ENCODE results near the gene FOXN3.

FOXN3 gene

DNA sequence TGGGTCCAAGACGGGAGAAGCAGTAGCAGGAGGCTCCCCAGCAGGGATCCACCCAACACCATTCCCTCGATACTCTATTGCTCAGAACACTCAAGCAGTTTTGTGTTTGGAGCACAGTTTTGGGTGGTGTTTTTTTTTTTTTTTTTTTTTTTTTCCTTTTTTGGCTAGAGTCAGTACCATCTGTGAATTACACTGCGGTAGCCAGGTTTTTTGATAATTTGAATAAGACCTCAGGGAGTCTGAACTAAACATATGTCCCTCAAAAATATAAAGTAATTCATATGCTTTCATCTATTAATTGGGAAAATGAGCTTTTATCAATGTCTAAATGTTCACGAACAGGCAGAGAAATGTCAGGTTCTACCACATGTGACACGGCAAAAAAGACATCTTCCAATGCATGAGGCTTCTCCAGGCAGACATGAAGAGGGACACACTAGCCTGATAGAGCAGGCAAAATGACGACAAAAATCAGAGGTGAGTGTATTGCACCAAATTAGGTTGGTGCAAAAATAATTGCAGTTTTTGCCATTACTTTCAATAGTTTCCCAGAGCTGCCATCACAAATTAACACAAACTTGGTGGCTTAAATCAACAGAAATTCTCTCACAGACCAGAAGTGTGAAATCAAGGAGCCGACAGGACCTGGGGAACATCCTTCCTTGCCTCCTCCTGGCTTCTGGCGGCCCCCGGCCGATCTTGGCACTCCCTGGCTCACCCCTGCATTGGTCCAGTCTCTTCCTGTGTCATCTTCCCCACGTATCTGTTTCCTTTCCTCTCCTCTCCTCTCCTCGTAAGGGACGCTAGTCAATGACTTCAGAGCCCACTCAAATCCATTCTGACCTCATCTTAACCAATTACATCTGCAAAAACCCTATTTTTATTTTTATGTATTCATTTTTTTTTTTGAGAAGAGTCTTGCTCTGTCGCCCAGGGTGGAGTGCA lies 33.9 kb downstream of the FOXN3 start:
- no peak for DNase-seq (ENCODE audit: low spot score)

DNA sequence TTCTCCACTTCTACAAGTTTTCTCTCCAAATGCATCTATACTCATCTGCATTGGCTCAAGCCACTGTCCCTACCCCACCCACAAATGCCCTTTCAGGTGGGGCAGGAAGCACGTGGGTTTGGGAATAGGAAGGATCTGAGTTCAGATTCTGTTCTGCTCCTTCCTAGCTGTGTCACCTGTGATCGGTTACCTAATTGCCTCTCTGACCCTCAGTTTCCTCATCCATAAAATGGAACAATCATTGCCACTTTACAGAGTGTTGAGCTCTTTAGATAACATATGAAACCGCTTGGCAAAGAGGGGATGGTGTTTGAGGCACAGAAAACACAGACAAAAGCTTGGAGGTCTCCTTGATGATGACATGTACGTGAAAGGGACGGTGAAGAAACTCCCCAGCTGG lies 34.5 kb downstream of the FOXN3 start:
- no peak for DNase-seq (ENCODE audit: low spot score)

DNA sequence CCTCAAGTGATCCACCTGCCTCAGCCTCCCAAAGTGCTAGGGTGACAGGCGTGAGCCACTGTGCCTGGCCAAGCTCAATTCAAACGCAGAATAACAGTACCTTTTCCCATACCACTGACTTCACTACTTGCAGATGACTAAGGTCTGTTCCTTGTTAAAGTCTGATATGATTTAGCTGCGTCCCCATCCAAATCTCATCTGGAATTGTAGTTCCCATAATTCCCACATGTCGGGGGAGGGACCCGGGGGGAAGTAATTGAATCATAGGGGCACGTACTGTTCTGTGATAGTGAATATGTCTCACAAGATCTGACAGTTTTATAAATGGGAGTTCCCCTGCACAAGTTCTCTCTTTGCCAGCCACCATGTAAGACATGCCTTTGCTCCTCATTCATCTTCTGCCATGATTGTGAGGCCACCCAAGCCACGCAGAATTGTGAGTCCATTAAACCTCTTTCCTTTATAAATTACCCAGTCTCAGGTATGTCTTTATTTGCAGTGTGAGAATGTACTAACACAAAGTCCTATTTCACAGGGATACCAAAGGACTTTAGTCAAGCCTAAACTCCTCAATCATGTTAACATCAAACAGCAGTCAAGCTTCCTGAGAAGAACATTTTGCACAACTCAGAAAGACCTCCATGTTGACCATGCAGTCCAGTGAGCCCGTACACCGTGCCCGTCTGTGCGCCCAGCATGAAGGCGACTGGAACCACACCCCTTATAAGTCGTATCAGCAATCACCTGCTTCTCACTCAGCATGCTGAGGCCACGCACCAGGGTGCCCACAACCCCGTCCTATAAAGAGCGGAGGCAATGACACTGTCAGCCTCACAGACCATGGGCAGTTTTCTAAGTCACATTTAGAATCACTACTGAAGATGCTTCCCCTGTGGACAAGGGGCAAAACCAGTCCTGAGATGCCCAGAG lies 36.9 kb downstream of the FOXN3 start:
- DNase-seq (ENCODE audit: low spot score) = no peak

DNA sequence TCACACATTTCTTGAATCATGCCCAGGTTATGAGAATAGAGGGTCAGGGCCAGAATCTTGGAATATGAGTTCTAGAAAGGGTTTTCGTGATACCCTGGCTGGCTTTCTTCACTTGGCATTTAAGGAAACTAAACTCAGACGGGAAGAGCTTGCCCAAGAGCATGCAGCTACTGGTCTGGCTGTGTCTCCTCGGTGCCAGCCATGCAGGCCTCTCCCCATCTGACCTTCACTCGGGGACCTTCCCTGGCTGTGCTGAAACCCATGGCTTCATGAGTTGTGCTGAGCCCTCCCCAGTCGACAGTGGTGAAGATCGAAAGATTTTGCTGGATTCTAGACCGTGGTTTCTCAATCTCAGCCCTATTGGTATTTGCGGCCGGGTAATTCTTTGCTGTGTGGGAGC lies 38.0 kb downstream of the FOXN3 start:
- no peak for DNase-seq (ENCODE audit: low spot score)

DNA sequence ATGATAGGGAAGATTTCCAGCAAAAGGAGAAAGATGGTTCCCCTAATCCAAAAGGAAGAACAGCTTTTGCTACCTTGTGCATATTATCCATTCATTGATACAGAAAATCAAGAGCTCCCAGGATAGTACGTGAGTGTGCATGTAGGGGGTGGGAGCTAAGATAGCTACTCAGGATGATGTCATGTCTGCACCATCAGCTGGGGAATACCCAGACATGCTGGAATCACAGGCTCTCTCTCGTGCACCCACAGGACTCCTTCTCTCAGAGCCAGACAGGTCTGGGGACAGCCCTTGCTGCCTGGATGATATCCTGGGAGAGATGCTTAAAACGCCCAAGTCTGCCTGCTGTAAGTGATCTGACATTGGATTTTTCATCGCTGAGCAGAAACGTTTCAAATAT lies 38.9 kb downstream of the FOXN3 start:
- DNase-seq (ENCODE audit: low spot score) = no peak

DNA sequence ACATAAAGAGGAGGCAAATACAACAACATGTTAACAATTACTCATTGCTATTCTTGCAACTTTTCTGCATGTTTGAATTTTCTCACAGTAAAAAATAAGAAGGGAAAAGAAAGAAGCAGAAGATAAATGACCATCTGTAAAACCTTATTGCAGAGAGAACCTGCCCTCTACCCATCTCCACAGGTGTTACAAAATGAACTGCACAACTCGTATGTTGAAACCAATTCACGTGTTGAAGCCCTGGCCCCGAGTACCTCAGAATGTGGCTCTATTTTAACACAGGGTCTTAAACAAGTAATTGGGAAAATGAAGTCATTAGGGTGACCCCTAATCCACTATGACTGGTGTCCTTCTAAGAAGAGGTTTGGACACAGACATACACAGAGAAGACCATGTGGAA lies 39.5 kb downstream of the FOXN3 start:
- no peak for DNase-seq (ENCODE audit: low spot score)

DNA sequence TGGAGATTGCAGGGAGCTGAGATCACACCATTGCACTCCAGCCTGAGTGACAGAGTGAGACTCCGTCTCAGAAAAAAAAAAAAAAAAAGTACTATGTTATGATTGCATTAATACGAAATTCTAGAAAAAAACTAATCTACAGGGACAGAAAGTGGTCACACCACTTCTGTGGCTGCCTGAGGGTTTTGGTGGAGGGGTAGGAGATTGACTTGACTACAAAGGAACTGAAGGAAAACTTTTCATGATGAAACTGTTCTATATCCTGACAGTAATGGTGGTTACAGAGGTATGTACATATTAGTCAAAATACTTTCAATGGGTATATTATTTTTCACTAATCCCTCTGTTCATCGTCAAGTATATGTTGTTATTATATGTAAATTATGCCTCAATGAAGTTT lies 42.1 kb downstream of the FOXN3 start:
- DNase-seq (ENCODE audit: low spot score) = no peak

DNA sequence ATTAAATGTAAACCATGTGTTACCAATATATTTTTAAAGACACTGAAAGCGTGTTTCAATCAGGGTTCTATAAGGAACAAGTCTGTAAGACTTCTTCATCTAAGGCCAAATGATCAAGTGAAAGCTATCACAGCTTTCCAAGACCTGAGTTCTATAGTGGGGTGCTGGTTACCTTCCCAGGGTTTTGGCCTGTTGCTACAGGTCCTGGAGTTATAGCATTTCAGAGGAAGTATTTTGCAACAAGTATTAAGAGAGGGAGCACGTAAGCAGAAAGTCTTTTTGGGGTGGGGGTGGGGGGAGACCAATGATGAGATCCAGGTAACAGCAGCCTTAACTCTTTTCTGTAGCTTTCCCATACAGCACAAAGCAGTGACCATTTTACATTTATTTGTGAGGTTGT lies 43.8 kb downstream of the FOXN3 start:
- DNase-seq (ENCODE audit: low spot score) = no peak

DNA sequence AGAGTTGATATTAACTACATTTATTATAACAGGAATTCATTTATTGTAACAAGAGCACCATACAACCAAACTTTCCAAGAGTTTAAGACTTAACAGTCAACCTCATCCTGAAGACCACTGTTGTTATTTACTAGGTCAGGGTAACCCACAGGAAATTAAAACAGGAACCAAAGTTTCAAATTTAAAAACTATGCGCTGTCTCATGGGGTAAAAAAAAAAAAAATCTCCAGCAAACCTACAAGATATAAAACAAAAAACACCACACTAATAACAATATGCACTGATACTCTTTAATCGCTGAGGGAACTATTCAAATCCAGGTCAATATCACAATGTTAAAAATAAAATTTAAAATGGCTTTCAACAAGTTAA lies 44.5 kb downstream of the FOXN3 start:
- no peak for DNase-seq (ENCODE audit: low spot score)

DNA sequence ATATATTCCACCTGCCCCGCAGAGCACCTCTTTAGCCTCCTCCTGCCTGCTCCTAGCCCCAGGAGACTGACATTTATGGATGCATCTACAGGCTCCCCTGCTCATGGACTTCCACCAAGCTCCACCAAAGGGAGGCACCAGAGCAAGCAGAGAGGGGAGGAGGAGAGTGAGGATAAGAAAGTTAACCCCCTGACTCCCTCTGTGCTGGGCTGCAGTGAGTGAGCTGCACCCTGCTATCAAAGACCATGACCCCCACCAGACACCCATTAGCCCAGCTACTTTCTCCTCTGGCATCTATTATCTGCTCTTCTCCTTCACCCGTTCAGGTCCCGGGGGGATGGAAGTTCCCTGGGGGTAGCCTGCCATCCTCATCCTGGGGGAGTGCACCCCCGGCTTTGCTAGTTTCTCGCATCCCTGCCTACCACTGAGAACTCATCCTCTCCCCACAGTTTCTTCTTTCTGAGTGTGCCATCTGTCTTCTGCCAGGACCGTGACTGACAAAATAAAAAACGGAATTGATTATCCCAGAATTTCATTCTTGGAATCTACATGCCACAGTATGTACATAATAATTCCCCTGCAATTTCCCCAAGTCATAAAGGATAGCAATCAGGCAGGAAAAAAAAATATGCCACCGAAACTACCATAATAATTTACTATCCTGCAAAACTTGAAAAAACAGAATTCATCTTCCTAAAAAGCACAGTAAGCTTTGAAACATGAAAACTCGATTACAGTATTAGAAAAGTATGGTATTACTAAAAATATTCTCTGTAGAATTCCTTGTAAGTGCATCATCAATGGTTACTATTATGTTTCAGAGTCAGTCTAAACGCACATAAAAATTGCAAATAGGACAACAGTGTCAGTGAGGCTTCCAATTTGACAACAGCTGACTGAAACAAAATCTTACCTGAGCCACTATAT lies 45.2 kb downstream of the FOXN3 start:
- DNase-seq (ENCODE audit: low spot score) = no peak

DNA sequence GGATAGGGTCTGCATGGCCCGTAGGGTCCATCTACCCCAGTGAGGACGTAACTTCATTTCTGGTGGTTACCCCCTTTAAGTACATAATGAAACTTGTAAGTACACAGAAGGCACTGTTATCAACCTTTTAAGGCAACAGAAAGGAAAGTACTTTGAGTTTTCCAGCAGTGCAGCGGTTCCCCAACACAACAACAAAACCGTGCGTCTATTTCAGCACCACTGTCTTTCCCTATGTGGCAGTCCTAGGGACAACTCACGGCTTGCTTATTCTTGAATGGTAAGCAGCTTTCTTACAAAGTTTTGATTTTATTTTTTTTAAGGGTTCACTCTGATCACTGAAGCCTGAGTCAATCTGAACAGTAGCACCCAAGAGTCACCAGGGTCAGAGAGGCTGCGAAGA lies 46.3 kb downstream of the FOXN3 start:
- DNase-seq (ENCODE audit: low spot score) = no peak

DNA sequence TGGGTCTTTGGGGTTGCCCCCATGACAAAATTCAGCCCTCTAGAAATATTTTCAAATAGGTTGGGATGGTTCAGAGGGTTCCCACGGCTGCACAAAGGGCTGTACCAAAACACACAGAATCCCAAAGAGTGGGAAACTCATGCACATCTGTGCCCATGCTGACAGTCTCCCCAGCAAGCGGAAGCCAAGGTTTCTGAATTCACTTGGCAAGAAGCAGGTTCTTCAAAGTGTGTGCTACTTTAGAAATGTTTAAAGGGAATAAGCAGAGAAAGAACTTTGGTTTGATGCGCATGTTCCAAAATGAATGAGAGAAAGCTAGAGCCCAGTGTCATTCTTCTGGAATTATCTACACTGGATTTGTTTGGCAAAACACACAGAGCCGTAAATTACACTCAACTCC lies 46.7 kb downstream of the FOXN3 start:
- no peak for DNase-seq (ENCODE audit: low spot score)

DNA sequence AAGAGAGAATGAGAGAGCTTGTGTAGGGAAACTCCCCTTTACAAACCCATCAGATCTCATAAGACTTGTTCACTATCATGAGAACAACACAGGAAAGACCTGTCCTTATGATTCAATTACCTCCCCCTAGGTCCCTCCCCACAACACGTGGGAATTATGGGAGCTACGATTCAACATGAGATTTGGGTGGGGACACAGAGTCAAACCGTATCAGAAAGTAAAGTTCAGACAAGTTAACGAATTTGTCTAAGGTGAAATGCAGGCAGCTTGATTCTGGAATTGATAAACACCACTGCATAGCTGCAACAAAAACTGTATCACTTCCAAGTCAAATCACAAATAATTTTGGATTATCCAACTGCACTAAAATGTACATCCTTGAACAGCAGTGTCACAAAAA lies 47.4 kb downstream of the FOXN3 start:
- no peak for DNase-seq (ENCODE audit: low spot score)

DNA sequence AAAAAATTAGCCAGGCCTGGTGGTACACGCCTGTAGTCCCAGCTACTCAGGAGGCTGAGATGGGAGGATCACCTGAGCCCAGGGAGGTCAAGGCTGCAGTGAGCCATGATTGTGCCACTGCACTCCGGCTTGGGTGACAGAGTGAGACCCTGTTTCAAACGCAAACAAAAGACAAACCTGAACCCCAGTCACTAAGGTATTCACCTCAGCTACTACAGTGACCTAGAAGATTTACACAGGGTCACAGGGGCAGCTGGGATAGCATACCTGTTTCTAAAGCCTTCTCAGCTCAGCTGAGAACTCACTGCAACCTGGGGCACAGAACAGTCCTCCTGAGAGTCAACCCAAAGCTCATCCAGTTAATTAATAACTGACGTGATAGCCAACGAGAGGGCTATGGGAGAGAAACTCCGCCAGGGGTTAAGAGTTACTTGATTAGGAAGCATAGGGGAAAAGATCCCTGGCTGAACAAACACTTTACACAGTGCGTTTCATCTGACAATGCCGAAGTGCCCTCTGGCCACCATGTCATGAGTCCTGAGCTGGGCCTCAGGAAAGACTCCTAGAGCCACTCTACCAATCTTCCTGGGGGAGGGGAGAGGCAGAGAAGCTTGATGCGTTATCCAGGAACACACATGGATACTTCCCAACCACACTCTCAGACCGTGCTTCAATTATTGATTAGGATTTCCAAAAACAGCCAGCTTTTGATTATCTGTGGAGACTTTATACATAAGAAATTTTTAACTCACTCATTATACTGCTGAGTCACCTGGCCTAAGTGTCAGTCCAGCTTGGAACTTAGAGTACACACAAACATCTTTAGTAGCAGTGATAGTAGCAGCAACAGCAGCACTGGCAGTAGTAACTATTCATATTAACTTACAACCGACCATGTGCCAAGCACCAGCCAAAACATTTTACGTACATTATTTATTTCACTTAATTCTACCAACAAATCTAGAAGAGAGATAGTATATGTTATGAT lies 48.2 kb downstream of the FOXN3 start:
- no peak for DNase-seq (ENCODE audit: low spot score)

DNA sequence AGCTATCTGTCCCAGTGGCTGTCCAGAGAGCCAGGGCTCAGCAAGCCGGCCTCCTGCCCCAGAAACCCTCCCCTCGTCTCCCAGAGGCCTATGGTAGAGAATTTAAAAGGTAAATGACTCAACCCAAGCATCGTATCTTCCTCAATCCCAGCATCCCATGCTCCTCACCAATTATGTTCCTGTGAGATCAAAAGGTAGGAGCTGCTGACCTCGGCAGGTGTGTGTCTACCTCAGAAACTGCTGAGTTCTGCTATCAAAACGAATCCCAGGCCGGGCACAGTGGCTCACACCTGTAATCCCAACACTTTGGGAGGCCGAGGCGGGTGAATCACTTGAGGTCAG lies 49.3 kb downstream of the FOXN3 start:
- DNase-seq (ENCODE audit: low spot score) = no peak

DNA sequence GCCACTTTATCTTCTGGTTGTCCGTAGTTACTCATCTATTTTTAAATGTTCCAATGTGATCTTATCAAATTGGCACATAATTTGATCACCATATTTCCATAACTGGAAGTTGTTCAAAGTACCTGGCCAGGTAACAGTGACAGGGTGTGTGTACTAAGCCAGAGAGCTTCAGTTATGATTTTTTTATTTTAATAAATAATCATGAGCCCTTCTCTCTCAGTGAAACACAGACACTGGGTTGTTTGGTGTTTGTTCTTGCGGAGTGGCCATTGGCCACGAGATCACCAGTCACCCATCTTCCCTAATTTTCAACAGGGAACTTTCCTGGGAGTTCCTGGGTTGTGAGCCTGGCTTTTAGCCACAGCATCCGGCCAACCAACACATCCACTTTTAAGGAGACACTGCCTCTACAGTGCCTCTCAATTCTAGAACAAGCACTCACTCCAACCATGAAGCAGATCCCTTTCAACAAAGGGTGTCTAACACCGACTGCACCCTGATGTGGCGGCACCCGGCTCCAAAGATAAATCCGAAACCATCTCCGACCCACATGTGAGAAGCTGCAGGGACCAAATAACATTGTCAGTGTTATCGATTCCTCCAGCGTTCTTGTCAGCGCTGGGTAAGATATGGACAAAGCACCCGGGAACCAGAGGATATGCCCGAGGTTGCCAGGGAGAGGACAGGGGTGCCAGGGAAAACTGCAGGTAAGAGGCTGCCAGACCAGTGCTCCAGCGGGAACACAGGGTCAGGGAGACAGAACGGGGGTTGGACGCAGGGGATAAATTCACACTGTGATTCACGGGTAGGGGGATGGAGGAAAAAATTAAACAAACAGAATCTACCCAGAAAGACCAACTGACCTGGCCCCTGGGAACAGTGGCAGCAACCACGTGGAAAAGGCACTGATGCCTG lies 49.9 kb downstream of the FOXN3 start:
- DNase-seq (ENCODE audit: low spot score) = no peak

DNA sequence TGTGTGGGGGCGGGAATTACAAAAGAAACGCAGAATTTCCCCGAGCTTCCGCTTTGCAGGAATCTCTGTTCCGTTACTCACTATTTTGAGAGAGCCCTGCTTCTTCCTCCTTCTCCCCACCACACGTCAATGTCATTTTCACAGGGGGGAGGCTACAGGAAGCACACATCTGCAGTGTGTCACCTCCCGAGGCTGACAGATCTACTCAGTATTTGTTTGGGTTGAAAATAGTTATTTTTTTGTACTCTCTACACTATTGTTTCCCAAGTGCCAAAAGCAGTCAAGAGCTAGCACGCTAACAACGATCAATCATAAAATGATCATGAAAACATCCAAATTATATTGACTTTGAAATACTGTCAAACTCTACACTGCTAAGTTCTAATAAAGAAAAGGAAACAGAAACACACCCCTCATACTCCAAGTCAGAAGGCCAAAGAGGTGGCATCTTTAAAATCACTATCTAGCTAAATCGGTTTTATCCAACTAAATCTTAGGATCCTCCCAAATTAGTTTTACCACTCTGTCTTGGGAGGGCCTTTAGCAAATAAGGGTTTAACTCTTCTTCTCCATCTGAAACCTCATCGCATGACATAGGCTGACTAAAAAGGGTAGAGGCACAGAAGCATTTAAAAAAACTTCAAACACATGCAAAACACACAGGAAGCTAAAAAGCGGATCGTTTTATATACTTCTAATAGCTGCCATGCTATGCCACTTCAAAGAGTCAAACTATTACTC lies 51.8 kb downstream of the FOXN3 start:
- DNase-seq (ENCODE audit: low spot score) = no peak

DNA sequence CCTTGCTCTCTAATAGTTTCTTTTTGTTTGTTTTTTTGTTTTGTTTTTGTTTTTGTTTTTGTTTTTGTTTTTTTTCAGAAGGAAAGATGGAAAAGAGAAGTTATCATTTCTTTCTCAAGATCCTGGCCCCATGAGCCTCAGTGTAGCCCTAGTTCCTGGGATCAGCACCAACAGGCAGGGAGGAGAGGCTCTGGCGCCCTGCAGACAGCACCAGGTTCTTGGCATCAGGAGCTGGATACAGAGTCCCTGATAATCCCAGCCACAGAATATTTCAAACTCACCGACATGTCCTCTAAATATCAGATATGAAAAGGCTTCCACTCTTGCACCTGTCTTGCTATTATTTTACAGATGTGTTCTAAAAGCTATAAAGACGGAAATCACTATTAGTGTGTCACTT lies 52.7 kb downstream of the FOXN3 start:
- no peak for DNase-seq (ENCODE audit: low spot score)

DNA sequence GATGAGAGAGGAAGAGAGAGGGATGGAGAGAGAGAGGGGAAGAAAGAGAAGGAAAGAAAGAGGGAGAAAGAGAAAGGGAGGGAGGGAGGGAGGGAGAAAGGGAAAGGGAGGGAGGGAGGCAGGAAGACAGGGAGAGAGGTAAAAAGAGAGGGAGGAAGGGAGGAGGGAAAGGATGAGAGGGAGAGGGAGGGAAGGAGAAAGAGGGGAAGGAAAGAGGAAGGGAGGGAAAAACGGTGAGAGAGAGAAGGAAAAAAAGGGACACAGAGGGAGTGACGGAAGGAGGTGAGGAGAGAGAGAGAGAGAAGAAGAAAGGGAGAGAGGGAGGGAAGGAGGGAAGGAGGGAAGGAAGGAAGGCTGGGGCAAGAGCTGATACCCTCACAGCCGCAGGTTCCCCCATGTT lies 56.8 kb downstream of the FOXN3 start:
- DNase-seq (ENCODE audit: low spot score) = no peak
